AG04449 (cell line): ENCODE measurements around the gene DUSP14.
A peak's percentile ranks its signal among the peaks of the same experiment; 100 is the strongest.
"Not testable (repeated sequence)": the region's sequence is repeated elsewhere in the genome, so short reads cannot be mapped to it uniquely, and the experiment has no call there.

Source experiments
- CTCF ChIA-PET: fragments of 350-600 bp; formaldehyde crosslinking; extraction: SDS; loops from one replicate; lab custom pipeline; 2021; ENCODE audit warnings: antibody characterized with exemption; lab: Yijun Ruan, JAX
- POLR2A ChIA-PET: fragments of 400-600, 350-600 bp; formaldehyde crosslinking; extraction: SDS; loops from one replicate; lab custom pipeline; 2020; ENCODE audit warnings: antibody characterized with exemption, inconsistent platforms; lab: Yijun Ruan, JAX
- DNase-seq: peaks from one replicate; pipeline ENCODE4 v3.0.0-alpha.2; 2010; ENCODE audit warnings: low read depth, low spot score
- H3K4me3 ChIP-seq: 2 replicates; pipeline ENCODE4 v1.5.1; 2011; ENCODE audit warnings: low read depth, mild to moderate bottlenecking, control low read depth, low read length
- CTCF ChIP-seq: IDR thresholded peaks from one replicate; pipeline ENCODE4 v1.5.1; 2011; ENCODE audit warnings: mild to moderate bottlenecking, moderate library complexity, low read length, control low read depth, inconsistent platforms; ENCODE audit not compliant: insufficient read depth; ENCODE audit errors: missing control alignments

Gene DUSP14

GRCh38 chr17:37506678-37507077 lies 17.0 kb downstream of the DUSP14 start:
- CTCF ChIA-PET, result interaction anchor here (0.6 to 1.9 kb wide), 9 partner anchors 8 to 1968 kb away, joined by 3 to 7 read pairs (median 3); partner anchors contain the start of gene SYNRG
- peak; percentile 56 for TF ChIP-seq CTCF
- no peak for DNase-seq
- no peak overlapping the region for H3K4me3 ChIP-seq
- POLR2A ChIA-PET, result no interaction called here

GRCh38 chr17:37507111-37507510 lies 17.4 kb downstream of the DUSP14 start:
- no peak overlapping the region for H3K4me3 ChIP-seq
- POLR2A ChIA-PET, result no interaction called here
- TF ChIP-seq CTCF, result no peak
- CTCF ChIA-PET, result interaction anchor here (0.6 to 1.9 kb wide), 9 partner anchors 9 to 1968 kb away, joined by 3 to 7 read pairs (median 3); partner anchors contain the start of gene SYNRG
- DNase-seq, result no peak

DNA sequence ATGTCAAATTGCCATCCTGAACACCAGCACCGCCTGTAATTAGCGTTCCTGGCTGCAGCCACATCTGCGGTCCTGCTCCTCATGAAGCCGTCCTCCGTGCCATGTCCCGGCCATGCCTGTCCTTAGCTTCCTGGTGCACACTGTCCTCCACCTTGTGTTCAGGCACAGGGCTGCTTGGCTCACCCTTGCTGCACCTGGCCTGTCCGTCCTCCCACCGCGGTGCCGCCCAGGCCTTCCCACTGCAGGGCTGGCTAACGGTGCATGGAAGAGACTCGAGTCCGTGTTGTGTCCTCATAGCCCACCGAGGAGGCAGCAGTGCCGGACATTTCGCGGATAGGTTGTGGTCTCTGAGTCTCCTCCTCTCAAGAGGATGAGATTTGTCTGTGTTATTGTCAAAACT lies 20.4 kb downstream of the DUSP14 start:
- H3K4me3 ChIP-seq, result no peak overlapping the region
- CTCF ChIA-PET, result interaction anchor here (1.1 kb wide), 2 partner anchors 135 to 137 kb away, joined by 3 to 4 read pairs; partner anchors contain the start of gene C17orf78
- no peak for TF ChIP-seq CTCF
- no peak for DNase-seq
- POLR2A ChIA-PET, result no interaction called here

- POLR2A ChIA-PET, H3K4me3 ChIP-seq, DNase-seq: not testable (repeated sequence)
- CTCF ChIA-PET, result interaction anchor here (1.4 kb wide), 2 partner anchors 16 to 305 kb away, joined by 3 read pairs; no protein-coding TSS in a partner anchor
These were observed 22.0 kb downstream of the DUSP14 start for GRCh38 chr17:37511642-37512041.

GRCh38 chr17:37512442-37513068 lies 22.9 kb downstream of the DUSP14 start:
- no peak for DNase-seq
- TF ChIP-seq CTCF, result no peak
- CTCF ChIA-PET, result interaction anchor here (1.1 to 1.4 kb wide), 2 partner anchors 10 to 304 kb away, joined by 3 to 4 read pairs; no protein-coding TSS in a partner anchor
- H3K4me3 ChIP-seq, result no peak overlapping the region
- POLR2A ChIA-PET, result no interaction called here

GRCh38 chr17:37513711-37514110 lies 24.0 kb downstream of the DUSP14 start:
- ChIA-PET CTCF (interaction anchor here (1.0 kb wide), 1 partner anchor 13 kb away, joined by 3 read pairs; no protein-coding TSS in a partner anchor), POLR2A (no interaction called here)
- DNase-seq, result no peak
- H3K4me3 ChIP-seq, result no peak overlapping the region
- TF ChIP-seq CTCF, result no peak
